ENCODE results near the gene GAMT. TPM values are rescaled to one million over a fixed set of nuclear protein-coding genes. Genes with fewer than 3 reads are reported as not detected.

GAMT gene
- total and polyA plus RNA-seq, 2 of the 13 experiments (the other 11 are each of a cell fraction or from before 2014, with no cell fraction given) = 115 to 124 TPM

DNA sequence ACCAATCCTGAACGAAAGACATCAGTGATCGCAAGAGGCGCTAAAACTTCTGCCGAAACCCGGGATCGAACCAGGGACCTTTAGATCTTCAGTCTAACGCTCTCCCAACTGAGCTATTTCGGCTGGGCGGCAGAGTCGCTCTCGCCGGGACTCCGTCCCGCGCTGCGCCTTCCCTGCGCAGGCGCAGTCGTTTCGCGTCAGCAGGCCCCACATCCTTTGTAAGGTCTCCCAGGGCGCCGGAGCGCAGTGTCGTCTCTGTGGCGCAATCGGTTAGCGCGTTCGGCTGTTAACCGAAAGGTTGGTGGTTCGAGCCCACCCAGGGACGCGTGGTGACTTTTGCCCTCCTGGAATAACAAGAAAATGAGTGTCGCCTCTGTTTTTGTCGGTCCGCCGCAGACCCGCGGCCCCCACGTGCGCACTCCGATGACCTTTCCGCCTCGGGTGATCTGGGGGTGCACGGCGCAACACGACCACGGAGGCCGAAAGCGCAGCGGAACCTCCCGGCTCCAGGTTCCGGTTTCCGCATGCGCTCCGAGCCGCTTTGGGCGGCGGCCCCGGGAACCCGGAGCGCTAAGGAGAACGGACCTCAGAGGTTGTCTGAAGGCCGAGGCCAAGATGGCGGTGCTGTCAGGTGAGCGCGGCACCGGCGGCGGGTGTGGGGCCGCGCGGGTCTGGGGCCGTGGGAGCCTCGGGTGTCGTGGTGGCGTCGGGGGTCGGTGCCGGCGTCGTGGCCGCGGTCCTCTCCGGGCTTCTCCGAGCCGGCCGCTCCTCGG, 17.8 kb downstream of the GAMT start, which contains the start of gene NDUFS7 (continued):
- TF ChIP-seq ZNF550 (CRISPR knock-in tag; IDR thresholded peaks at IDR 0.05; ENCODE audit: borderline replicate concordance) = peak; percentile 70; the same call in 1 of the 2 replicates
- peak; percentile 95; the same call in 1 of the 2 replicates for TF ChIP-seq ZBTB3 (CRISPR knock-in tag; IDR thresholded peaks at IDR 0.05; ENCODE audit: borderline replicate concordance, low read depth)
- TF ChIP-seq TEAD2 (CRISPR knock-in tag; IDR thresholded peaks at IDR 0.05) = no peak
- TF ChIP-seq NR2C2 (CRISPR knock-in tag; IDR thresholded peaks at IDR 0.05; ENCODE audit: borderline replicate concordance) = peak; percentile 97
- peak; percentile 98 for TF ChIP-seq KAT8 (CRISPR knock-in tag; IDR thresholded peaks at IDR 0.05)
- TF ChIP-seq ZNF460 (CRISPR knock-in tag; IDR thresholded peaks at IDR 0.05; ENCODE audit: borderline replicate concordance) = peak; percentile 85; the same call in 1 of the 2 replicates
- TF ChIP-seq IRF2 (CRISPR knock-in tag; IDR thresholded peaks at IDR 0.05) = peak; percentile 97
- peak; percentile 89 for TF ChIP-seq ZMYM4 (CRISPR knock-in tag; IDR thresholded peaks at IDR 0.05)
- peak in 1 of 2 experiments; percentile 85; a peak in 2 of 4 replicates for TF ChIP-seq ATF4 (CRISPR knock-in tag; IDR thresholded peaks at IDR 0.05)
- peak; percentile 73; the same call in 1 of the 2 replicates for TF ChIP-seq ZNF256 (CRISPR knock-in tag; conservative IDR thresholded peaks at IDR 0.05)
- 0 out of 2 replicates have a peak, but pooled peaks have one; percentile 36 for TF ChIP-seq SNAI1 (CRISPR knock-in tag; IDR thresholded peaks at IDR 0.05; ENCODE audit: borderline replicate concordance)
- TF ChIP-seq ZSCAN21 (CRISPR knock-in tag; IDR thresholded peaks at IDR 0.05; ENCODE audit: borderline replicate concordance) = peak; percentile 92
- peak; percentile 70 for TF ChIP-seq ZNF143 (CRISPR knock-in tag; IDR thresholded peaks at IDR 0.05)
- no peak for TF ChIP-seq ZC3H4 (CRISPR knock-in tag; IDR thresholded peaks at IDR 0.05; ENCODE audit: borderline replicate concordance)
- TF ChIP-seq ZNF772 (CRISPR knock-in tag; IDR thresholded peaks at IDR 0.05) = peak; percentile 82; the same call in 1 of the 2 replicates
- peak; percentile 93 for TF ChIP-seq HOXA9 (CRISPR knock-in tag; IDR thresholded peaks at IDR 0.05; ENCODE audit: borderline replicate concordance)
- TF ChIP-seq, protein P1, sequence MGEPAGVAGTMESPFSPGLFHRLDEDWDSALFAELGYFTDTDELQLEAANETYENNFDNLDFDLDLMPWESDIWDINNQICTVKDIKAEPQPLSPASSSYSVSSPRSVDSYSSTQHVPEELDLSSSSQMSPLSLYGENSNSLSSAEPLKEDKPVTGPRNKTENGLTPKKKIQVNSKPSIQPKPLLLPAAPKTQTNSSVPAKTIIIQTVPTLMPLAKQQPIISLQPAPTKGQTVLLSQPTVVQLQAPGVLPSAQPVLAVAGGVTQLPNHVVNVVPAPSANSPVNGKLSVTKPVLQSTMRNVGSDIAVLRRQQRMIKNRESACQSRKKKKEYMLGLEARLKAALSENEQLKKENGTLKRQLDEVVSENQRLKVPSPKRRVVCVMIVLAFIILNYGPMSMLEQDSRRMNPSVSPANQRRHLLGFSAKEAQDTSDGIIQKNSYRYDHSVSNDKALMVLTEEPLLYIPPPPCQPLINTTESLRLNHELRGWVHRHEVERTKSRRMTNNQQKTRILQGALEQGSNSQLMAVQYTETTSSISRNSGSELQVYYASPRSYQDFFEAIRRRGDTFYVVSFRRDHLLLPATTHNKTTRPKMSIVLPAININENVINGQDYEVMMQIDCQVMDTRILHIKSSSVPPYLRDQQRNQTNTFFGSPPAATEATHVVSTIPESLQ (CRISPR knock-in tag; conservative IDR thresholded peaks at IDR 0.05) = no peak; the same call in 1 of the 2 replicates
- peak; percentile 94; the same call in 1 of the 2 replicates for TF ChIP-seq KDM3A (CRISPR knock-in tag; IDR thresholded peaks at IDR 0.05; ENCODE audit: low read depth)
- TF ChIP-seq NCOA2 (CRISPR knock-in tag; IDR thresholded peaks at IDR 0.05) = peak; percentile 52
- TF ChIP-seq ZNF329 (CRISPR knock-in tag; IDR thresholded peaks at IDR 0.05; ENCODE audit: low read depth) = peak; percentile 76
- peak; percentile 95 for TF ChIP-seq TGIF2 (CRISPR knock-in tag; IDR thresholded peaks at IDR 0.05)
- peak; percentile 75 for TF ChIP-seq ZNF879 (CRISPR knock-in tag; IDR thresholded peaks at IDR 0.05)
- TF ChIP-seq KDM1A (CRISPR knock-in tag; IDR thresholded peaks at IDR 0.05) = no peak; the same call in 1 of the 2 replicates
- 0 out of 2 replicates have a peak, but pooled peaks have one; percentile 67 for TF ChIP-seq ZNF570 (CRISPR knock-in tag; IDR thresholded peaks at IDR 0.05; ENCODE audit: borderline replicate concordance)
- peak; percentile 71 to 85 for TF ChIP-seq NR2F1 (CRISPR knock-in tag; IDR thresholded peaks at IDR 0.05)
- peak; percentile 86; the same call in 1 of the 2 replicates for TF ChIP-seq CHD4 (IDR thresholded peaks at IDR 0.05; ENCODE audit: borderline replicate concordance, low read length)
- TF ChIP-seq ZNF816 (CRISPR knock-in tag; IDR thresholded peaks at IDR 0.05; ENCODE audit: borderline replicate concordance) = peak; percentile 95; the same call in 1 of the 2 replicates

Measured in HepG2 (cell line).